Non-pigmented ciliary epithelial cell (primary cell): Measurements from ENCODE around the gene TAF8.
"Not testable (repeated sequence)": the region's sequence is repeated elsewhere in the genome, so short reads cannot be mapped to it uniquely, and the experiment has no call there.

ENCODE experiments used
- DNase-seq: peaks from one replicate; pipeline ENCODE4 v3.0.0-alpha.2; 2010; ENCODE audit warnings: low read depth

The TAF8 gene

GRCh38 chr6:42050297-42051267 is at the start of gene TAF8:
TAF8 (plus strand) TSS chr6:42050524; CDS start chr6:42050542, 18 bp downstream.
- no peak for DNase-seq

- no peak for DNase-seq
Measured at GRCh38 chr6:42001506-42001905, 48.8 kb upstream of the TAF8 start.

GRCh38 chr6:42003658-42004057 is 46.7 kb upstream of the TAF8 start:
- DNase-seq: not testable (repeated sequence)

GRCh38 chr6:42007286-42008137 is 42.8 kb upstream of the TAF8 start:
- DNase-seq: no peak

- DNase-seq: not testable (repeated sequence)
Measured at GRCh38 chr6:42008138-42008528, 42.2 kb upstream of the TAF8 start.

- DNase-seq: no peak
Measured at GRCh38 chr6:42009844-42010184, 40.5 kb upstream of the TAF8 start.

- DNase-seq: no peak
Measured at GRCh38 chr6:42010185-42010891, 40.0 kb upstream of the TAF8 start.

GRCh38 chr6:42010909-42011308 is 39.4 kb upstream of the TAF8 start:
- no peak for DNase-seq

GRCh38 chr6:42012501-42013133 is 37.7 kb upstream of the TAF8 start:
- no peak for DNase-seq

- DNase-seq: peak; percentile 49
Measured at GRCh38 chr6:42013134-42013516, 37.2 kb upstream of the TAF8 start.

- DNase-seq: peak; percentile 63
Measured at GRCh38 chr6:42017021-42017643, 33.2 kb upstream of the TAF8 start.

- no peak for DNase-seq
Measured at GRCh38 chr6:42020967-42021366, 29.4 kb upstream of the TAF8 start.

- DNase-seq: no peak
Measured at GRCh38 chr6:42021847-42022754, 28.2 kb upstream of the TAF8 start.

- no peak for DNase-seq
Measured at GRCh38 chr6:42022755-42023384, 27.5 kb upstream of the TAF8 start.

- no peak for DNase-seq
Measured at GRCh38 chr6:42025066-42025844, 25.1 kb upstream of the TAF8 start.

- no peak for DNase-seq
Measured at GRCh38 chr6:42025845-42026243, 24.5 kb upstream of the TAF8 start.

GRCh38 chr6:42026540-42026939 is 23.8 kb upstream of the TAF8 start:
- DNase-seq: no peak

GRCh38 chr6:42028234-42029061 is 21.9 kb upstream of the TAF8 start:
- DNase-seq: no peak
